SIG-M5 (cell line): ENCODE data around the gene TNFSF15.
"Not testable (repeated sequence)": the region's sequence is repeated elsewhere in the genome, so short reads cannot be mapped to it uniquely, and the experiment has no call there.

Experiments used
- DNase-seq: peaks from one replicate; lab custom pipeline; 2025; lab: John Stamatoyannopoulos, UW

TNFSF15 gene

GRCh38 chr9:114754581-114754980, 51.3 kb downstream of the TNFSF15 start:
- no peak for DNase-seq

GRCh38 chr9:114746591-114747346, 59.1 kb downstream of the TNFSF15 start:
- no peak for DNase-seq

GRCh38 chr9:114745879-114746550, 59.8 kb downstream of the TNFSF15 start:
- no peak for DNase-seq

GRCh38 chr9:114745108-114745848, 60.6 kb downstream of the TNFSF15 start:
- DNase-seq = no peak

- DNase-seq = no peak
These were observed 62.4 kb downstream of the TNFSF15 start for GRCh38 chr9:114743446-114743845.

GRCh38 chr9:114742947-114743346, 62.9 kb downstream of the TNFSF15 start:
- DNase-seq = no peak

GRCh38 chr9:114741521-114741920, 64.3 kb downstream of the TNFSF15 start:
- not testable (repeated sequence) for DNase-seq

GRCh38 chr9:114738581-114739316, 67.1 kb downstream of the TNFSF15 start:
- DNase-seq = peak; percentile 13

GRCh38 chr9:114737847-114738246, 68.0 kb downstream of the TNFSF15 start:
- DNase-seq = no peak

- DNase-seq = no peak
These were observed 68.7 kb downstream of the TNFSF15 start for GRCh38 chr9:114737118-114737517.

GRCh38 chr9:114735704-114736103, 70.1 kb downstream of the TNFSF15 start:
- no peak for DNase-seq

GRCh38 chr9:114735139-114735538, 70.7 kb downstream of the TNFSF15 start:
- DNase-seq = not testable (repeated sequence)
